Measurements from ENCODE around the gene FAF1. TPM values are rescaled to one million over a fixed set of nuclear protein-coding genes. Genes with fewer than 3 reads are reported as not detected.

Gene FAF1
- total RNA-seq, 4 donors from 2014 or later = 33.8 to 55.8 (median 45.6) TPM

DNA sequence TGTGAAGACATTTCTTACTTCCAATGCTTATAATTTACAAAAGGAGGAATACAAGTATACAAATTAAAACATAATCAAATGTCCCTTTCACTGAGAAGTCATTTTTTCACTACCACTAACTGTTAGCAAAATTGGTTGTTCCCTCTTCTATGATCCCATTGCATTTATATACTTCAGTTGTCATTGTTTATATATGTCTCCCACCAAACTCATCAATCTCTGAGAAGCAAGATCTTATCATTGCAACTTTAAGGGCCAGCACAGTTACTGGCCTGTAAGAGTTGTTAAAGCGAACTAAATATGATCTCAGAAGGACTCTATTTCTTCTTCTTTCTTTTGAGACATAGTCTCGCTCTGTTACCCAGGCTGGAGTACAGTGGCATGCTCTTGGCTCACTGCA is 313.5 kb downstream of the FAF1 start:
- WGBS, 2 donors = 97% methylated on average over 2 of the region's 2 CpGs
- intact Hi-C loops (cut with DNase I; ENCODE audit: low total_unique reads) = no loop called here
- TF ChIP-seq POLR2A (IDR thresholded peaks at IDR 0.05) = no peak
- TF ChIP-seq, protein P1, sequence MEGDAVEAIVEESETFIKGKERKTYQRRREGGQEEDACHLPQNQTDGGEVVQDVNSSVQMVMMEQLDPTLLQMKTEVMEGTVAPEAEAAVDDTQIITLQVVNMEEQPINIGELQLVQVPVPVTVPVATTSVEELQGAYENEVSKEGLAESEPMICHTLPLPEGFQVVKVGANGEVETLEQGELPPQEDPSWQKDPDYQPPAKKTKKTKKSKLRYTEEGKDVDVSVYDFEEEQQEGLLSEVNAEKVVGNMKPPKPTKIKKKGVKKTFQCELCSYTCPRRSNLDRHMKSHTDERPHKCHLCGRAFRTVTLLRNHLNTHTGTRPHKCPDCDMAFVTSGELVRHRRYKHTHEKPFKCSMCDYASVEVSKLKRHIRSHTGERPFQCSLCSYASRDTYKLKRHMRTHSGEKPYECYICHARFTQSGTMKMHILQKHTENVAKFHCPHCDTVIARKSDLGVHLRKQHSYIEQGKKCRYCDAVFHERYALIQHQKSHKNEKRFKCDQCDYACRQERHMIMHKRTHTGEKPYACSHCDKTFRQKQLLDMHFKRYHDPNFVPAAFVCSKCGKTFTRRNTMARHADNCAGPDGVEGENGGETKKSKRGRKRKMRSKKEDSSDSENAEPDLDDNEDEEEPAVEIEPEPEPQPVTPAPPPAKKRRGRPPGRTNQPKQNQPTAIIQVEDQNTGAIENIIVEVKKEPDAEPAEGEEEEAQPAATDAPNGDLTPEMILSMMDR (IDR thresholded peaks at IDR 0.05) = no peak
- no peak for DNase-seq (ENCODE audit: low spot score in 2 of 2)
- no peak overlapping the region for H3K4me3 ChIP-seq (ENCODE audit: low read depth, poor library complexity, severe bottlenecking)

DNA sequence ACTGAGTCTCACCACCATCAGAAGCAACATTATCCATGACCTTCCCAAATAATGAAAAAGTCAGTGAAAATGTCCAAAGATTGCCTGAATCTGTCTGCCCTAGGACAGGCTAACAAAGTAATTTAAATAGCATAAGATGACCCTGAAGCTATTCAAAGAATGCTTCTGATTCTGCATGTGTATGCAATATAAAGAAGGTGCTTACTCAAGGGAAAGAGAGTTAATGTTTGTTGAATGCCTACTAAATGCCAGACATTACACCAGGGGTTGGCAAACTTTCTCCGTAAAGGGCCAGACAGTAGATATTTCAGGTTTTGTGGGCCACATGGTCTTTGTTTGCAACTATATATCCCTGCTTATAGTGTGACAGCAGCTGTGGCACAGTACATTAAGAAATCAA is 314.9 kb downstream of the FAF1 start:
- WGBS, 2 donors = 100% methylated on average over 1 of the region's 1 CpG
- no peak for TF ChIP-seq POLR2A (IDR thresholded peaks at IDR 0.05)
- TF ChIP-seq, protein P1 (IDR thresholded peaks at IDR 0.05) = no peak
- intact Hi-C loops (cut with DNase I; ENCODE audit: low total_unique reads) = no loop called here
- H3K4me3 ChIP-seq (ENCODE audit: low read depth, poor library complexity, severe bottlenecking) = no peak overlapping the region
- no peak for DNase-seq (ENCODE audit: low spot score in 2 of 2)

DNA sequence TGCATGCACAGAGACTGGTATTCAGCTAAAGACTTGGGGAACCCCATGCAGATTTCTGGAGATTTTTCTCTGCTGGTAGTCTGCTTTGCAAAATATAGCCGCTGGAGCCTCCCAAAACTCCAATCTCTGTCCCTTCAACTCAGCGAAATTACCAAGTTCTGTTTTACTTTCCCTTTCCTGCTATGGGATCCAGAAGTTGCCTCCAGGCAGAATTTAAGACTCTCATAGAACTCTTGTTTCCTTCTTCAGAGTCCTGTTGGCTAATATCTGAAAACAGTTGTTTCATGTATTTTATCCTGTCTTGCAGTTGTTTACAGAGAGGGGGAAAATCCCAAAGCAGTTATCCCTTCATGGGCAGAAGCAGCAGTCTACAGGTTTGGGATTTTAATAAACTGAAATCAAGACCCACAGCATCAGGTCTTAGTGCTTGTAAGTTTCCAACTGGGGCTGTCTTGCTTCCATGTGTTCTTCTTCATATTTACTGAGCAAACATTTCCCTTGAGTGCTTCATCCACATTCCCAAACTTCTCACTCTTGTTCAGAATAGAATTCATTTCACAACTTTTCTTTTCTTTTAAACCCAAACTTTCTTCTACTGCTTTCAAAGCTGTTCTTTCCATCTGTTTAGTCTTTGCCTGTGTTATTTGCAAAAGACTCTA is 315.5 kb downstream of the FAF1 start:
- WGBS, 2 donors = 61 to 78% methylated on average over 2 of the region's 2 CpGs
- TF ChIP-seq, protein P1 (IDR thresholded peaks at IDR 0.05) = no peak
- no peak for TF ChIP-seq POLR2A (IDR thresholded peaks at IDR 0.05)
- intact Hi-C loops (cut with DNase I; ENCODE audit: low total_unique reads) = no loop called here
- H3K4me3 ChIP-seq (ENCODE audit: low read depth, poor library complexity, severe bottlenecking) = no peak overlapping the region
- no peak for DNase-seq (ENCODE audit: low spot score in 2 of 2)

DNA sequence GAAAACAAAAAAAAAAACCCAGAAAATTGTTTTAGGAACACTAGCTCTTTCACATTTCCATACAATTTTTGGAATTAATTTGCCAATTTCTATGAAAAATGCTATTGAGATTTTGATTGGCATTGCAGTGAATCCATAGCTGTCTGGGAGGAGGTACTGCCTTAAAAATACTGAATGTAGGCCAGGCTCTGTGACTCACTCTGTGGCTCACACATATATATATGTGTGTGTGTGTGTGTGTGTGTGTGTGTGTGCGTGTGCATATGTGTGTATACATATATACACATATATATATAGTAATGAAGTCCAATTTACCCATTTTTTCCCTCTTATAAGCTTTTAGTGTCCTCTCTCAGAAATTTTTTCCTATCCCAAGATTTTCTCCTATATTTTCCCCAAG is 322.6 kb downstream of the FAF1 start:
- no peak for DNase-seq (ENCODE audit: low spot score in 2 of 2)
- intact Hi-C loops (cut with DNase I; ENCODE audit: low total_unique reads) = no loop called here
- TF ChIP-seq, protein P1 (IDR thresholded peaks at IDR 0.05) = no peak
- no peak overlapping the region for H3K4me3 ChIP-seq (ENCODE audit: low read depth, poor library complexity, severe bottlenecking)
- WGBS, 2 donors = 55 to 63% methylated on average over 1 of the region's 1 CpG

DNA sequence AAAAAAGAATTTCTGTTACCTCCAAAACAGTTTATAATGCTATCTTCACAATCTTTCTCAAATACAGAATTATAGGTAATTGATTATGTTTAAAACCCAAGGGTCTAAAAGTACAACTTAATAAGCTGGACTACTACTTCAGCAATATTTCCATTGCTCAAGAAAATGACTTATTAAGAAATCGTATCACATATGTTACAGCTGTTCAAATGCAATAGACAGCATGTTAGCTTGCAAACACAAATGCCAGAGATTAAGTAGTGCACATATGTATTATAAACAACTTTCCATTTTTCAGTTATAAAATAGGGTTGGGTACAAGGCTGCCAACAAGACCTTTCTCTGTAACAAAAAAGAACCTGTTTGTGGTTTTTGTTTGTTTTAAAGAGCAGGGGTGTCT is 325.8 kb downstream of the FAF1 start:
- DNase-seq (ENCODE audit: low spot score in 2 of 2) = no peak
- no peak overlapping the region for H3K4me3 ChIP-seq (ENCODE audit: low read depth, poor library complexity, severe bottlenecking)
- WGBS, 2 donors = 61 to 65% methylated on average over 1 of the region's 1 CpG
- TF ChIP-seq, protein P1 (IDR thresholded peaks at IDR 0.05) = no peak
- TF ChIP-seq POLR2A (IDR thresholded peaks at IDR 0.05) = no peak
- intact Hi-C loops (cut with DNase I; ENCODE audit: low total_unique reads) = no loop called here

DNA sequence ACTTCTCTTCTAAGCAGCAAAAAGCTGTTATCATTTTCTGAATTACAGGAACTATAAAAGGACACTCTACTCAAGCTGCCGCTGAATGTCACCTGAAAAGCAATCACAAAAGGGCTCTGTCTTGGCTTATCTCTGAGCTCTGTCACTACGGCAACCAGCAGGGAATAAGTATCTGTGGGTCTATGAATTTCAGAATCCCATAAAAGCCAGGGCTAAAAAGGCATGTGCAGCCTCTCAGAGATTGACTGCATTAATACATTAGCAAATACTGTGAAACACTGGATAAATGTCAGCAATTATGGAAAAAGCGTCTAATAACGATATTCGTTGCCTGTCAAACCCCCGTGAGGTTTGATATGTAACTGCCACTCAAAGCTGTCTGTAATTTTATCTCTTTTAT is 326.6 kb downstream of the FAF1 start:
- intact Hi-C loops (cut with DNase I; ENCODE audit: low total_unique reads) = no loop called here
- TF ChIP-seq, protein P1 (IDR thresholded peaks at IDR 0.05) = no peak
- TF ChIP-seq POLR2A (IDR thresholded peaks at IDR 0.05) = no peak
- WGBS, 2 donors = 88 to 94% methylated on average over 6 of the region's 6 CpGs
- no peak for DNase-seq (ENCODE audit: low spot score in 2 of 2)
- no peak overlapping the region for H3K4me3 ChIP-seq (ENCODE audit: low read depth, poor library complexity, severe bottlenecking)

Measured in lower leg skin (tissue), 4 donors.